CD14-positive monocyte (primary cell): Measurements from ENCODE around the gene LDAH. TPM values are rescaled to one million over a fixed set of nuclear protein-coding genes. Genes with fewer than 3 reads are reported as not detected.

Experiments used
- DNase-seq, 3 donors: peaks; one replicate each; pipeline ENCODE4 v3.0.0-alpha.2; 2011 to 2022
- H2AFZ ChIP-seq: 2 replicates; pipeline ENCODE4 v1.6.0; 2012; ENCODE audit warnings: mild to moderate bottlenecking, low read depth, low read length, inconsistent platforms; ENCODE audit not compliant: insufficient read depth, poor library complexity, severe bottlenecking
- H3K27ac ChIP-seq, 2 donors: 1 replicate in 1 of 2; 2 replicates in 1 of 2; pipeline ENCODE4 v1.5.1; 2012 to 2013; ENCODE audit warnings: low read length in 2 of 2, control low read depth in 1 of 2, inconsistent platforms in 1 of 2, low read depth in 1 of 2, mild to moderate bottlenecking in 1 of 2
- H3K27me3 ChIP-seq, 2 donors: one replicate each; pipeline versions ENCODE4 v1.6.0 to v1.6.1; 2011 to 2013; ENCODE audit warnings: low read length in 2 of 2; ENCODE audit not compliant: control insufficient read depth in 2 of 2, insufficient read depth in 2 of 2
- H3K36me3 ChIP-seq, 2 donors: replicated peaks in 1 of 2; 1 replicate in 1 of 2; 2 replicates in 1 of 2; pipeline versions ENCODE4 v1.5.1 to v1.6.1; 2012 to 2013; ENCODE audit warnings: low read length in 2 of 2, control low read depth in 1 of 2, inconsistent platforms in 1 of 2, mild to moderate bottlenecking in 1 of 2; ENCODE audit not compliant: insufficient read depth in 2 of 2, control insufficient read depth in 1 of 2
- H3K4me1 ChIP-seq, 2 donors: 1 replicate in 1 of 2; 2 replicates in 1 of 2; pipeline versions ENCODE4 v1.5.1 to v1.6.1; 2012 to 2013; ENCODE audit warnings: low read length in 2 of 2, control low read depth in 1 of 2, inconsistent platforms in 1 of 2, mild to moderate bottlenecking in 1 of 2, moderate library complexity in 1 of 2; ENCODE audit not compliant: insufficient read depth in 2 of 2, control insufficient read depth in 1 of 2
- H3K4me2 ChIP-seq: replicated peaks from 2 replicates; pipeline ENCODE3; 2012; ENCODE audit warnings: low read length, moderate library complexity, mild to moderate bottlenecking; ENCODE audit not compliant: poor library complexity, severe bottlenecking; ENCODE audit errors: extremely low read depth
- H3K4me3 ChIP-seq, 3 experiments: fragments of 200-600 bp in 1 of 3; sonication (generic) in 1 of 3; replicated peaks in 1 of 3; 1 replicate in 2 of 3; 2 replicates in 1 of 3; pipeline ENCODE4 v1.5.1; 2011 to 2013; ENCODE audit warnings: low read length in 3 of 3, mild to moderate bottlenecking in 3 of 3, control low read depth in 2 of 3, low read depth in 2 of 3, inconsistent platforms in 1 of 3, moderate library complexity in 1 of 3
- H3K79me2 ChIP-seq: 2 replicates; pipeline ENCODE4 v1.6.0; 2012; ENCODE audit warnings: mild to moderate bottlenecking, control low read depth, inconsistent platforms, low read length, moderate library complexity; ENCODE audit not compliant: insufficient read depth
- H3K9ac ChIP-seq: 2 replicates; pipeline ENCODE4 v1.6.0; 2017; ENCODE audit warnings: low read length, mild to moderate bottlenecking; ENCODE audit not compliant: insufficient read depth, poor library complexity, severe bottlenecking
- H3K9me3 ChIP-seq, 2 donors: replicated peaks in 1 of 2; 1 replicate in 1 of 2; 2 replicates in 1 of 2; pipeline versions ENCODE4 v1.5.1 to v1.6.1; 2012 to 2013; ENCODE audit warnings: low read length in 2 of 2, control low read depth in 1 of 2; ENCODE audit not compliant: control insufficient read depth in 1 of 2, insufficient read depth in 1 of 2
- H4K20me1 ChIP-seq: 2 replicates; pipeline ENCODE4 v1.6.0; 2012; ENCODE audit warnings: mild to moderate bottlenecking, low read length, control low read depth, moderate library complexity; ENCODE audit not compliant: insufficient read depth
- H3K27ac Mint-ChIP-seq, 7 donors: one replicate each; pipeline ENCODE4 v1.8.0; 2020; ENCODE audit warnings: mild to moderate bottlenecking in 7 of 7, mixed read lengths in 7 of 7, moderate library complexity in 6 of 7, inconsistent platforms in 2 of 7
- H3K27me3 Mint-ChIP-seq, 3 donors: one replicate each; pipeline ENCODE4 v1.8.0; 2021 to 2022; ENCODE audit warnings: low read depth in 3 of 3, mild to moderate bottlenecking in 3 of 3, mixed read lengths in 3 of 3, moderate library complexity in 3 of 3, inconsistent platforms in 1 of 3
- H3K36me3 Mint-ChIP-seq, 2 donors: one replicate each; pipeline ENCODE4 v1.8.0; 2020; ENCODE audit warnings: mixed read lengths in 2 of 2, inconsistent platforms in 1 of 2, mild to moderate bottlenecking in 1 of 2
- H3K4me1 Mint-ChIP-seq: one replicate; pipeline ENCODE4 v1.8.0; 2020; ENCODE audit warnings: mild to moderate bottlenecking, mixed read lengths
- H3K4me3 Mint-ChIP-seq, 2 donors: one replicate each; pipeline ENCODE4 v1.8.0; 2020; ENCODE audit warnings: mild to moderate bottlenecking in 2 of 2, mixed read lengths in 2 of 2, moderate library complexity in 1 of 2
- H3K9me3 Mint-ChIP-seq, 7 donors: one replicate each; pipeline ENCODE4 v1.8.0; 2020 to 2022; ENCODE audit warnings: mixed read lengths in 7 of 7, mild to moderate bottlenecking in 6 of 7, moderate library complexity in 6 of 7, inconsistent platforms in 2 of 7
- WGBS: methylation state at CpG from one replicate; pipeline ENCODE4 v1.1.5; 2013; ENCODE audit warnings: missing lambda C conversion rate; ENCODE audit not compliant: insufficient coverage; 5-methylcytosine and 5-hydroxymethylcytosine counted together
- intact Hi-C, 2 donors: fragments of 100-400 bp; cut with micrococcal nuclease; formaldehyde crosslinking; loops; one replicate each; pipeline versions ENCODE4 v1.15.0 to v1.15.1; 2023
- polyA plus RNA-seq, 3 donors: library from polyadenylated mRNA; depleted of rRNA in 1 of 3; unstranded in 2 of 3; stranded (reverse) in 1 of 3; fragments of 300-500 nt in 2 of 3; fragments of >200 nt in 1 of 3; fragmentation: Illumina TruSeq in 2 of 3; gene quantifications; 1 replicate in 2 of 3; 2 replicates in 1 of 3; pipeline ENCODE4 v1.2.3, GENCODE V29; 2012 to 2021
- TF ChIP-seq, protein P1 (sequence below): fragments of 200-600 bp; IDR thresholded peaks from one replicate; pipeline ENCODE4 v1.8.0; 2022; ENCODE audit warnings: antibody characterized with exemption, mild to moderate bottlenecking

The LDAH gene
- polyA plus RNA-seq, 3 donors = 3.7 to 5.7 (median 5.0) TPM

- no peak overlapping the region for H2AFZ ChIP-seq
- H3K4me3 Mint-ChIP-seq = no peak overlapping the region
- intact Hi-C loops = loop anchor here in 1 of 2 donors (5.0 kb wide), 1 partner anchor 238 kb away; no protein-coding TSS in a partner anchor
- peaks cover 68 to 88% of the 10 kb centered on the region in 2 donors for H3K36me3 Mint-ChIP-seq
- peak overlapping the region in 1 of 7 donors; percentile 20 for H3K27ac Mint-ChIP-seq
- TF ChIP-seq, protein P1, sequence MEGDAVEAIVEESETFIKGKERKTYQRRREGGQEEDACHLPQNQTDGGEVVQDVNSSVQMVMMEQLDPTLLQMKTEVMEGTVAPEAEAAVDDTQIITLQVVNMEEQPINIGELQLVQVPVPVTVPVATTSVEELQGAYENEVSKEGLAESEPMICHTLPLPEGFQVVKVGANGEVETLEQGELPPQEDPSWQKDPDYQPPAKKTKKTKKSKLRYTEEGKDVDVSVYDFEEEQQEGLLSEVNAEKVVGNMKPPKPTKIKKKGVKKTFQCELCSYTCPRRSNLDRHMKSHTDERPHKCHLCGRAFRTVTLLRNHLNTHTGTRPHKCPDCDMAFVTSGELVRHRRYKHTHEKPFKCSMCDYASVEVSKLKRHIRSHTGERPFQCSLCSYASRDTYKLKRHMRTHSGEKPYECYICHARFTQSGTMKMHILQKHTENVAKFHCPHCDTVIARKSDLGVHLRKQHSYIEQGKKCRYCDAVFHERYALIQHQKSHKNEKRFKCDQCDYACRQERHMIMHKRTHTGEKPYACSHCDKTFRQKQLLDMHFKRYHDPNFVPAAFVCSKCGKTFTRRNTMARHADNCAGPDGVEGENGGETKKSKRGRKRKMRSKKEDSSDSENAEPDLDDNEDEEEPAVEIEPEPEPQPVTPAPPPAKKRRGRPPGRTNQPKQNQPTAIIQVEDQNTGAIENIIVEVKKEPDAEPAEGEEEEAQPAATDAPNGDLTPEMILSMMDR = no peak
- no peaks in the 10 kb centered on the region for H3K79me2 ChIP-seq
- no peak overlapping the region for H3K4me3 ChIP-seq
- H4K20me1 ChIP-seq = peaks cover 54% of the 10 kb centered on the region
- WGBS = 83% methylated on average over 3 of the region's 5 CpGs
- no peak overlapping the region for H3K27ac ChIP-seq
- H3K36me3 ChIP-seq = peaks cover 84 to 100% of the 10 kb centered on the region in 2 donors
- H3K27me3 ChIP-seq = no peaks in the 10 kb centered on the region
- H3K4me2 ChIP-seq = no peak overlapping the region
- DNase-seq = no peak
- H3K9me3 ChIP-seq = no peaks in the 10 kb centered on the region
- no peak overlapping the region for H3K9ac ChIP-seq
- H3K27me3 Mint-ChIP-seq = no peaks in the 10 kb centered on the region
- no peaks in the 10 kb centered on the region for H3K9me3 Mint-ChIP-seq
- no peaks in the 10 kb centered on the region for H3K4me1 Mint-ChIP-seq
- no peaks in the 10 kb centered on the region for H3K4me1 ChIP-seq
These were observed 187.8 kb downstream of the LDAH start for GRCh38 chr2:20635113-20635510.

DNA sequence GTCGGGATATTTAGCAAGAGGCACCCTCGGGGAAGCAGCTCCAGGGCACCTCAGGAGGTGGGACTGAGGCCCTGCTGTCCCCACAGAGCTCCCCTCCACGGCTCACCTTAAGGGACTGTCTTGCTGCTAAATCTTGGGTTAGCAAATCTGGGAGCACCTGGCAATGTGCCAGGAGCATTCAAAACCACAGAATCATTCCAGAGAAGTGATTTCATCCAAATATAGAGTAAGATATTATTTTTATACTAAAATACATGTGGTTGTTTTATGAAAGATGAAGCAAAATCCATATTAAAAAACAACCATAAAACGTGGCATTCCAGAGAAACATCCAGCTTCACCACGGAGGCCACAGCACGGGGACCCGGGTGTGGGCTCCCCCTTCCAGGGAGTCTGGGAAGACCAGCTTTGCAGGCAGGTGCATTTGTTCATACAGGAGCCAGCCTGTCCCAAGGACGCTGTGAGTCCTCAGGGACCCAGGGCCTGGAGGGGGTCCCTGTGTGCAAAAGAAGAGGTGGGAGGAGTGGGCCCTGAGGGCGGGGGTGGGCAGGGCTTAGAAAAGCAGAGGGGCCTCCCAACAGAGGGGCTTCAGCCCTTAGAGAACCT, 188.3 kb downstream of the LDAH start:
- 98% methylated on average over 6 of the region's 9 CpGs for WGBS
- Histone ChIP-seq H3K4me3 (no peak overlapping the region), H3K27me3 (no peaks in the 10 kb centered on the region), H3K4me2 (no peak overlapping the region), H4K20me1 (peaks cover 59% of the 10 kb centered on the region), H3K36me3 (peaks cover 84 to 100% of the 10 kb centered on the region in 2 donors), H3K27ac (no peak overlapping the region), H3K9me3 (no peaks in the 10 kb centered on the region), H3K9ac (no peak overlapping the region), H3K4me1 (no peaks in the 10 kb centered on the region), H3K79me2 (no peaks in the 10 kb centered on the region), H2AFZ (no peak overlapping the region)
- Mint-ChIP-seq H3K27ac (no peak overlapping the region), H3K9me3 (no peaks in the 10 kb centered on the region), H3K36me3 (peaks cover 70 to 88% of the 10 kb centered on the region in 2 donors), H3K4me3 (no peak overlapping the region), H3K4me1 (no peaks in the 10 kb centered on the region), H3K27me3 (no peaks in the 10 kb centered on the region)
- DNase-seq = no peak
- intact Hi-C loops = loop anchor here in 1 of 2 donors (5.0 kb wide), 1 partner anchor 237 kb away; no protein-coding TSS in a partner anchor
- TF ChIP-seq, protein P1 = no peak

Other genes with a start within 250 kb of the LDAH start
- gene HS1BP3, start 172.0 kb downstream of the LDAH start, polyA plus RNA-seq = 10 to 100 TPM; 45.1 to 48.9 (median 45.4) TPM
- gene GDF7, start 156.0 kb downstream of the LDAH start, polyA plus RNA-seq = not detected
- gene APOB, start 221.0 kb upstream of the LDAH start, polyA plus RNA-seq = under 1 TPM in 1 of 3 donors, not detected in 2; 0.02 TPM